ENCODE data around the gene GUCY1A2. TPM values are rescaled to one million over a fixed set of nuclear protein-coding genes. Genes with fewer than 3 reads are reported as not detected.

Gene GUCY1A2
- total RNA-seq, 2 donors from 2014 or later = 3.7 to 5.3 TPM

- no peak for DNase-seq
- no peaks in the 10 kb centered on the region for H3K4me1 Mint-ChIP-seq
- H3K27me3 ChIP-seq (ENCODE audit: control insufficient read depth, insufficient read depth, low read length, poor library complexity, severe bottlenecking) = no peaks in the 10 kb centered on the region
- TF ChIP-seq, protein P1, sequence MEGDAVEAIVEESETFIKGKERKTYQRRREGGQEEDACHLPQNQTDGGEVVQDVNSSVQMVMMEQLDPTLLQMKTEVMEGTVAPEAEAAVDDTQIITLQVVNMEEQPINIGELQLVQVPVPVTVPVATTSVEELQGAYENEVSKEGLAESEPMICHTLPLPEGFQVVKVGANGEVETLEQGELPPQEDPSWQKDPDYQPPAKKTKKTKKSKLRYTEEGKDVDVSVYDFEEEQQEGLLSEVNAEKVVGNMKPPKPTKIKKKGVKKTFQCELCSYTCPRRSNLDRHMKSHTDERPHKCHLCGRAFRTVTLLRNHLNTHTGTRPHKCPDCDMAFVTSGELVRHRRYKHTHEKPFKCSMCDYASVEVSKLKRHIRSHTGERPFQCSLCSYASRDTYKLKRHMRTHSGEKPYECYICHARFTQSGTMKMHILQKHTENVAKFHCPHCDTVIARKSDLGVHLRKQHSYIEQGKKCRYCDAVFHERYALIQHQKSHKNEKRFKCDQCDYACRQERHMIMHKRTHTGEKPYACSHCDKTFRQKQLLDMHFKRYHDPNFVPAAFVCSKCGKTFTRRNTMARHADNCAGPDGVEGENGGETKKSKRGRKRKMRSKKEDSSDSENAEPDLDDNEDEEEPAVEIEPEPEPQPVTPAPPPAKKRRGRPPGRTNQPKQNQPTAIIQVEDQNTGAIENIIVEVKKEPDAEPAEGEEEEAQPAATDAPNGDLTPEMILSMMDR (conservative IDR thresholded peaks at IDR 0.05) = no peak
- H3K9ac ChIP-seq (ENCODE audit: extremely low read depth, low read length, poor library complexity, severe bottlenecking) = no peak overlapping the region
- no peaks in the 10 kb centered on the region for H3K9me3 Mint-ChIP-seq
- H3K4me3 Mint-ChIP-seq = no peak overlapping the region
- WGBS, 2 experiments (ENCODE audit: insufficient coverage in 1 of 2, insufficient read length in 1 of 2) = 93 to 100% methylated on average over 1 of the region's 1 CpG
- H3K36me3 ChIP-seq (ENCODE audit: control insufficient read depth, insufficient read depth, low read length) = no peaks in the 10 kb centered on the region
- no peak overlapping the region for H3K27ac ChIP-seq (ENCODE audit: low read depth, low read length)
- H3K4me1 ChIP-seq (ENCODE audit: control insufficient read depth, insufficient read depth, low read length) = no peaks in the 10 kb centered on the region
- H3K4me3 ChIP-seq (ENCODE audit: low read length) = no peak overlapping the region
- H3K9me3 ChIP-seq (ENCODE audit: control insufficient read depth, low read length) = no peaks in the 10 kb centered on the region
- H3K27me3 Mint-ChIP-seq (ENCODE audit: insufficient read depth) = no peaks in the 10 kb centered on the region
- no peaks in the 10 kb centered on the region for H3K36me3 Mint-ChIP-seq (ENCODE audit: low read depth)
- no peak overlapping the region for H3K27ac Mint-ChIP-seq
Measured at GRCh38 chr11:106656646-106657045, 361.6 kb downstream of the GUCY1A2 start.

- Mint-ChIP-seq H3K36me3 (ENCODE audit: low read depth) (no peaks in the 10 kb centered on the region), H3K4me3 (no peak overlapping the region), H3K9me3 (peaks cover 2% of the 10 kb centered on the region), H3K4me1 (peaks cover 8% of the 10 kb centered on the region), H3K27ac (no peak overlapping the region), H3K27me3 (ENCODE audit: insufficient read depth) (no peaks in the 10 kb centered on the region)
- 95% methylated on average over 1 of the region's 1 CpG; no CpG with 5 or more reads in 1 of the 2 experiments for WGBS, 2 experiments (ENCODE audit: insufficient coverage in 1 of 2, insufficient read length in 1 of 2)
- DNase-seq = no peak
- H3K36me3 ChIP-seq (ENCODE audit: control insufficient read depth, insufficient read depth, low read length) = no peaks in the 10 kb centered on the region
- H3K4me3 ChIP-seq (ENCODE audit: low read length) = no peak overlapping the region
- H3K27me3 ChIP-seq (ENCODE audit: control insufficient read depth, insufficient read depth, low read length, poor library complexity, severe bottlenecking) = no peaks in the 10 kb centered on the region
- peaks cover 8% of the 10 kb centered on the region for H3K9me3 ChIP-seq (ENCODE audit: control insufficient read depth, low read length)
- H3K9ac ChIP-seq (ENCODE audit: extremely low read depth, low read length, poor library complexity, severe bottlenecking) = no peak overlapping the region
- TF ChIP-seq, protein P1 (conservative IDR thresholded peaks at IDR 0.05) = no peak
- H3K27ac ChIP-seq (ENCODE audit: low read depth, low read length) = no peak overlapping the region
- peaks cover 4% of the 10 kb centered on the region for H3K4me1 ChIP-seq (ENCODE audit: control insufficient read depth, insufficient read depth, low read length)
Measured at GRCh38 chr11:106644824-106645223, 373.5 kb downstream of the GUCY1A2 start.

DNA sequence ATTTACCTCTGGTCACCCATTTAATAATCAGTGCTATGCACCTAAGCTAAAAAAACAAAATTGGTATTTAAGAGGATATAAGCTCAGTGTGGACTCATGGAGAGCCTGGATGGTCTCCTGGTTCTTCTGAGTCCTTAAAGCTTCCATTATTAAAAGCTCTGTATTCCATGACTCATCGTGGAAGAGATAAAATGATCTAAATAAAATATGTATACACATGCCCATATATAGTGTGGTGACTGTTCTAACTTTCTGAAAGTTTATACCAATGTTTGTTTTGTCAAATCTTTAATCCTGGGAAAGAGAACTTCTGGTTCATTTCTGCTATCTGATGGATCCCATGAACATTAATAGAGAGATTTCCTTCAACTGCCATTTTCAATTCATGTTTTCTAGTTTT lies 375.9 kb downstream of the GUCY1A2 start:
- WGBS, 2 experiments (ENCODE audit: insufficient coverage in 1 of 2, insufficient read length in 1 of 2) = 80% methylated on average over 1 of the region's 1 CpG; no CpG with 5 or more reads in 1 of the 2 experiments
- peaks cover 8% of the 10 kb centered on the region for H3K9me3 ChIP-seq (ENCODE audit: control insufficient read depth, low read length)

More for the DNA sequence above, 375.9 kb downstream of the GUCY1A2 start:
- Histone ChIP-seq H3K27me3 (ENCODE audit: control insufficient read depth, insufficient read depth, low read length, poor library complexity, severe bottlenecking) (no peaks in the 10 kb centered on the region), H3K27ac (ENCODE audit: low read depth, low read length) (no peak overlapping the region), H3K36me3 (ENCODE audit: control insufficient read depth, insufficient read depth, low read length) (no peaks in the 10 kb centered on the region), H3K4me1 (ENCODE audit: control insufficient read depth, insufficient read depth, low read length) (peaks cover 4% of the 10 kb centered on the region), H3K4me3 (ENCODE audit: low read length) (no peak overlapping the region), H3K9ac (ENCODE audit: extremely low read depth, low read length, poor library complexity, severe bottlenecking) (no peak overlapping the region)
- no peaks in the 10 kb centered on the region for H3K27me3 Mint-ChIP-seq (ENCODE audit: insufficient read depth)
- H3K4me3 Mint-ChIP-seq = no peak overlapping the region
- no peak overlapping the region for H3K27ac Mint-ChIP-seq
- DNase-seq = no peak
- H3K4me1 Mint-ChIP-seq = peaks cover 8% of the 10 kb centered on the region
- H3K9me3 Mint-ChIP-seq = peaks cover 2% of the 10 kb centered on the region
- no peaks in the 10 kb centered on the region for H3K36me3 Mint-ChIP-seq (ENCODE audit: low read depth)
- TF ChIP-seq, protein P1 (conservative IDR thresholded peaks at IDR 0.05) = no peak

All from endodermal cell (in vitro differentiated cells).